ENCODE measurements around the gene ACTR10. TPM values are rescaled to one million over a fixed set of nuclear protein-coding genes. Genes with fewer than 3 reads are reported as not detected.

Gene ACTR10
- total RNA-seq, 1 experiment from 2014 or later = 39.6 TPM

GRCh38 chr14:58167891-58168290 is 32.1 kb upstream of the ACTR10 start:
- DNase-seq (ENCODE audit: low read depth, low spot score) (no peak), ATAC-seq (no peak)
- H3K4me1 ChIP-seq (ENCODE audit: control insufficient read depth in 1 of 2, insufficient read depth in 2 of 2, low read length in 2 of 2) = peaks cover 5 to 22% of the 10 kb centered on the region in 2 experiments; a peak in 3 of 4 replicates
- no peak overlapping the region for H3K4me2 ChIP-seq (ENCODE audit: low read length)
- no peaks in the 10 kb centered on the region for H3K9me2 ChIP-seq (ENCODE audit: insufficient read depth)
- intact Hi-C loops (cut with micrococcal nuclease) = no loop called here
- RAD21 ChIA-PET (ENCODE audit: low non-redundant PET in 1 of 2, low total read pairs in 2 of 2, uncharacterized antibody in 2 of 2, unreplicated experiment in 2 of 2) = no interaction called here
- TF ChIP-seq, protein P1, sequence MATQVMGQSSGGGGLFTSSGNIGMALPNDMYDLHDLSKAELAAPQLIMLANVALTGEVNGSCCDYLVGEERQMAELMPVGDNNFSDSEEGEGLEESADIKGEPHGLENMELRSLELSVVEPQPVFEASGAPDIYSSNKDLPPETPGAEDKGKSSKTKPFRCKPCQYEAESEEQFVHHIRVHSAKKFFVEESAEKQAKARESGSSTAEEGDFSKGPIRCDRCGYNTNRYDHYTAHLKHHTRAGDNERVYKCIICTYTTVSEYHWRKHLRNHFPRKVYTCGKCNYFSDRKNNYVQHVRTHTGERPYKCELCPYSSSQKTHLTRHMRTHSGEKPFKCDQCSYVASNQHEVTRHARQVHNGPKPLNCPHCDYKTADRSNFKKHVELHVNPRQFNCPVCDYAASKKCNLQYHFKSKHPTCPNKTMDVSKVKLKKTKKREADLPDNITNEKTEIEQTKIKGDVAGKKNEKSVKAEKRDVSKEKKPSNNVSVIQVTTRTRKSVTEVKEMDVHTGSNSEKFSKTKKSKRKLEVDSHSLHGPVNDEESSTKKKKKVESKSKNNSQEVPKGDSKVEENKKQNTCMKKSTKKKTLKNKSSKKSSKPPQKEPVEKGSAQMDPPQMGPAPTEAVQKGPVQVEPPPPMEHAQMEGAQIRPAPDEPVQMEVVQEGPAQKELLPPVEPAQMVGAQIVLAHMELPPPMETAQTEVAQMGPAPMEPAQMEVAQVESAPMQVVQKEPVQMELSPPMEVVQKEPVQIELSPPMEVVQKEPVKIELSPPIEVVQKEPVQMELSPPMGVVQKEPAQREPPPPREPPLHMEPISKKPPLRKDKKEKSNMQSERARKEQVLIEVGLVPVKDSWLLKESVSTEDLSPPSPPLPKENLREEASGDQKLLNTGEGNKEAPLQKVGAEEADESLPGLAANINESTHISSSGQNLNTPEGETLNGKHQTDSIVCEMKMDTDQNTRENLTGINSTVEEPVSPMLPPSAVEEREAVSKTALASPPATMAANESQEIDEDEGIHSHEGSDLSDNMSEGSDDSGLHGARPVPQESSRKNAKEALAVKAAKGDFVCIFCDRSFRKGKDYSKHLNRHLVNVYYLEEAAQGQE (IDR thresholded peaks at IDR 0.05; ENCODE audit: low read depth) = no peak
- no peak for TF ChIP-seq EGR1 (IDR thresholded peaks at IDR 0.05; ENCODE audit: low read depth)
- TF ChIP-seq, protein P2, sequence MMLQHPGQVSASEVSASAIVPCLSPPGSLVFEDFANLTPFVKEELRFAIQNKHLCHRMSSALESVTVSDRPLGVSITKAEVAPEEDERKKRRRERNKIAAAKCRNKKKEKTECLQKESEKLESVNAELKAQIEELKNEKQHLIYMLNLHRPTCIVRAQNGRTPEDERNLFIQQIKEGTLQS (IDR thresholded peaks at IDR 0.05) = no peak
- no peak for TF ChIP-seq EZH2 (IDR thresholded peaks at IDR 0.05)
- TF ChIP-seq RAD21 (IDR thresholded peaks at IDR 0.05; ENCODE audit: low read depth) = no peak
- no peak for TF ChIP-seq TCF7L2 (IDR thresholded peaks at IDR 0.05; ENCODE audit: borderline replicate concordance, extremely low read depth, insufficient read depth, insufficient read length)
- TF ChIP-seq, protein P3, sequence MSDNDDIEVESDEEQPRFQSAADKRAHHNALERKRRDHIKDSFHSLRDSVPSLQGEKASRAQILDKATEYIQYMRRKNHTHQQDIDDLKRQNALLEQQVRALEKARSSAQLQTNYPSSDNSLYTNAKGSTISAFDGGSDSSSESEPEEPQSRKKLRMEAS (IDR thresholded peaks at IDR 0.05) = no peak
- no peak for TF ChIP-seq YY1 (IDR thresholded peaks at IDR 0.05; ENCODE audit: extremely low read depth, insufficient replicate concordance, low read depth, low read length)
- TF ChIP-seq, protein P4, sequence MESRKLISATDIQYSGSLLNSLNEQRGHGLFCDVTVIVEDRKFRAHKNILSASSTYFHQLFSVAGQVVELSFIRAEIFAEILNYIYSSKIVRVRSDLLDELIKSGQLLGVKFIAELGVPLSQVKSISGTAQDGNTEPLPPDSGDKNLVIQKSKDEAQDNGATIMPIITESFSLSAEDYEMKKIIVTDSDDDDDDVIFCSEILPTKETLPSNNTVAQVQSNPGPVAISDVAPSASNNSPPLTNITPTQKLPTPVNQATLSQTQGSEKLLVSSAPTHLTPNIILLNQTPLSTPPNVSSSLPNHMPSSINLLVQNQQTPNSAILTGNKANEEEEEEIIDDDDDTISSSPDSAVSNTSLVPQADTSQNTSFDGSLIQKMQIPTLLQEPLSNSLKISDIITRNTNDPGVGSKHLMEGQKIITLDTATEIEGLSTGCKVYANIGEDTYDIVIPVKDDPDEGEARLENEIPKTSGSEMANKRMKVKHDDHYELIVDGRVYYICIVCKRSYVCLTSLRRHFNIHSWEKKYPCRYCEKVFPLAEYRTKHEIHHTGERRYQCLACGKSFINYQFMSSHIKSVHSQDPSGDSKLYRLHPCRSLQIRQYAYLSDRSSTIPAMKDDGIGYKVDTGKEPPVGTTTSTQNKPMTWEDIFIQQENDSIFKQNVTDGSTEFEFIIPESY (IDR thresholded peaks at IDR 0.05; ENCODE audit: extremely low read depth, insufficient replicate concordance, low read length) = no peak
- TF ChIP-seq SP1 (IDR thresholded peaks at IDR 0.05; ENCODE audit: low read depth) = no peak
- no peak for TF ChIP-seq SIN3A (IDR thresholded peaks at IDR 0.05; ENCODE audit: low read depth)
- no peak for TF ChIP-seq FOSL1 (IDR thresholded peaks at IDR 0.05; ENCODE audit: low read depth)
- no peaks in the 10 kb centered on the region for H3K27me3 ChIP-seq (ENCODE audit: insufficient read depth, low read length)
- H3K4me3 ChIP-seq (replicated peaks in 1 of 2; ENCODE audit: low read depth in 1 of 2, low read length in 2 of 2) = no peak overlapping the region
- no peak overlapping the region for H3K9ac ChIP-seq (ENCODE audit: low read length)
- no peaks in the 10 kb centered on the region for H4K20me1 ChIP-seq (ENCODE audit: insufficient read depth)
- H3K79me2 ChIP-seq (ENCODE audit: insufficient read depth, low read length) = no peaks in the 10 kb centered on the region
- CTCF ChIA-PET = no interaction called here
- H3K27ac ChIP-seq (ENCODE audit: low read depth, low read length) = no peak overlapping the region
- H3K9me3 ChIP-seq (ENCODE audit: control insufficient read depth in 1 of 2, insufficient read depth in 1 of 2, low read depth in 1 of 2, low read length in 2 of 2) = no peaks in the 10 kb centered on the region
- H2AFZ ChIP-seq (ENCODE audit: low read depth, low read length, poor library complexity, severe bottlenecking) = no peak overlapping the region
- no peaks in the 10 kb centered on the region for H3K36me3 ChIP-seq (ENCODE audit: control insufficient read depth in 1 of 2, insufficient read depth in 2 of 2, low read length in 2 of 2)
- no TSS peak for BruUV-seq (replicated peaks)
- POLR2A ChIA-PET = no interaction called here
